Measurements from ENCODE around the gene URB2. TPM values are rescaled to one million over a fixed set of nuclear protein-coding genes. Genes with fewer than 3 reads are reported as not detected.

URB2 gene
- polyA plus RNA-seq, 1 of the 3 experiments (the other 2 are of a cell fraction) = 8.2 TPM

DNA sequence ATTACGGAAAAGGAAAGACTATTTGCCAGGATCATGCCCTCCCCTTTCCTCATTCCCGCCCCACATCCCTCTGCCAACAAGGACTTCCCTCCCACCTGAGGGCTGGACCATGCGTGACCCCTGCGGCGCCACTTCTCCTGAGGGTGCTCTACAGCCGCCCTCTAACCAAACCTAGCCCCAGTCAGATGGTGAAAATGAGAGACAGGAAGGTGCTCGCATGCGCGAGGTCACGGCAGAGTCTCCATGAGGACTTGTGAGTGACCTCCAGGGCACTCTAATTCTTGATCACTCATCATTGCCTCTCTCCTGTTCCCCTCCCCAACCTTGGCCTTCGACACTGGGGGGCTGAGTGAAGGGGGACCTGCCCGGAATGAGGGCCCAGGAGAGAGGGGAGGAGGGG lies 32.2 kb upstream of the URB2 start:
- Histone ChIP-seq H3K36me3 (replicated peaks in 1 of 2; ENCODE audit: control insufficient read depth in 1 of 2, insufficient read depth in 2 of 2, low read length in 1 of 2) (peaks cover 16 to 39% of the 10 kb centered on the region in 2 experiments), H3K79me2 (ENCODE audit: insufficient read depth) (peaks cover 32% of the 10 kb centered on the region), H4K20me1 (ENCODE audit: insufficient read depth) (0 out of 2 replicates have a peak, but pooled peaks cover 3% of the 10 kb centered on the region), H3K9me2 (no peaks in the 10 kb centered on the region), H3K27me3 (ENCODE audit: insufficient read depth) (no peaks in the 10 kb centered on the region), H3K4me3 (ENCODE audit: low read depth in 2 of 2, low read length in 1 of 2) (no peak overlapping the region), H2AFZ (ENCODE audit: low read depth) (no peak overlapping the region), H3K4me1 (ENCODE audit: control insufficient read depth in 1 of 2, insufficient read depth in 2 of 2, low read depth in 1 of 2, low read length in 1 of 2) (peaks cover 0 to 2% of the 10 kb centered on the region in 2 experiments; a peak in 2 of 4 replicates), H3K4me2 (no peak overlapping the region), H3K9ac (no peak overlapping the region), H3F3A (replicated peaks; ENCODE audit: insufficient read depth) (peaks cover 20% of the 10 kb centered on the region), H3K9me3 (no peaks in the 10 kb centered on the region), H3K27ac (ENCODE audit: low read depth in 2 of 2, low read length in 1 of 2) (no peak overlapping the region)
- WGBS (ENCODE audit: low lambda C conversion rate) = 95% methylated on average over 12 of the region's 12 CpGs
- POLR2A ChIA-PET = no interaction called here
- no peak for DNase-seq
- CTCF ChIA-PET = no interaction called here
- no peak for TF ChIP-seq ELF1 (IDR thresholded peaks at IDR 0.05)
- TF ChIP-seq, protein P1, sequence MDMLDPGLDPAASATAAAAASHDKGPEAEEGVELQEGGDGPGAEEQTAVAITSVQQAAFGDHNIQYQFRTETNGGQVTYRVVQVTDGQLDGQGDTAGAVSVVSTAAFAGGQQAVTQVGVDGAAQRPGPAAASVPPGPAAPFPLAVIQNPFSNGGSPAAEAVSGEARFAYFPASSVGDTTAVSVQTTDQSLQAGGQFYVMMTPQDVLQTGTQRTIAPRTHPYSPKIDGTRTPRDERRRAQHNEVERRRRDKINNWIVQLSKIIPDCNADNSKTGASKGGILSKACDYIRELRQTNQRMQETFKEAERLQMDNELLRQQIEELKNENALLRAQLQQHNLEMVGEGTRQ (IDR thresholded peaks at IDR 0.05; ENCODE audit: borderline replicate concordance, low read depth, low read length) = no peak
- no peak for TF ChIP-seq NRF1 (IDR thresholded peaks at IDR 0.05; ENCODE audit: low read depth, low read length)
- no peak for TF ChIP-seq CHD2 (IDR thresholded peaks at IDR 0.05; ENCODE audit: low read length, partially characterized antibody)
- no peak for TF ChIP-seq FOSL2 (IDR thresholded peaks at IDR 0.05; ENCODE audit: borderline replicate concordance, low read depth)
- TF ChIP-seq FOXJ3 (CRISPR knock-in tag; IDR thresholded peaks at IDR 0.05) = no peak
- TF ChIP-seq, protein P2, sequence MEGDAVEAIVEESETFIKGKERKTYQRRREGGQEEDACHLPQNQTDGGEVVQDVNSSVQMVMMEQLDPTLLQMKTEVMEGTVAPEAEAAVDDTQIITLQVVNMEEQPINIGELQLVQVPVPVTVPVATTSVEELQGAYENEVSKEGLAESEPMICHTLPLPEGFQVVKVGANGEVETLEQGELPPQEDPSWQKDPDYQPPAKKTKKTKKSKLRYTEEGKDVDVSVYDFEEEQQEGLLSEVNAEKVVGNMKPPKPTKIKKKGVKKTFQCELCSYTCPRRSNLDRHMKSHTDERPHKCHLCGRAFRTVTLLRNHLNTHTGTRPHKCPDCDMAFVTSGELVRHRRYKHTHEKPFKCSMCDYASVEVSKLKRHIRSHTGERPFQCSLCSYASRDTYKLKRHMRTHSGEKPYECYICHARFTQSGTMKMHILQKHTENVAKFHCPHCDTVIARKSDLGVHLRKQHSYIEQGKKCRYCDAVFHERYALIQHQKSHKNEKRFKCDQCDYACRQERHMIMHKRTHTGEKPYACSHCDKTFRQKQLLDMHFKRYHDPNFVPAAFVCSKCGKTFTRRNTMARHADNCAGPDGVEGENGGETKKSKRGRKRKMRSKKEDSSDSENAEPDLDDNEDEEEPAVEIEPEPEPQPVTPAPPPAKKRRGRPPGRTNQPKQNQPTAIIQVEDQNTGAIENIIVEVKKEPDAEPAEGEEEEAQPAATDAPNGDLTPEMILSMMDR (IDR thresholded peaks at IDR 0.05) = no peak
- TF ChIP-seq EZH2phosphoT487 (IDR thresholded peaks at IDR 0.05; ENCODE audit: borderline replicate concordance, low read depth) = no peak
- TF ChIP-seq, protein P3, sequence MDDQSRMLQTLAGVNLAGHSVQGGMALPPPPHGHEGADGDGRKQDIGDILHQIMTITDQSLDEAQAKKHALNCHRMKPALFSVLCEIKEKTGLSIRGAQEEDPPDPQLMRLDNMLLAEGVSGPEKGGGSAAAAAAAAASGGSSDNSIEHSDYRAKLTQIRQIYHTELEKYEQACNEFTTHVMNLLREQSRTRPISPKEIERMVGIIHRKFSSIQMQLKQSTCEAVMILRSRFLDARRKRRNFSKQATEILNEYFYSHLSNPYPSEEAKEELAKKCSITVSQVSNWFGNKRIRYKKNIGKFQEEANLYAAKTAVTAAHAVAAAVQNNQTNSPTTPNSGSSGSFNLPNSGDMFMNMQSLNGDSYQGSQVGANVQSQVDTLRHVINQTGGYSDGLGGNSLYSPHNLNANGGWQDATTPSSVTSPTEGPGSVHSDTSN (IDR thresholded peaks at IDR 0.05) = no peak
- TF ChIP-seq RCOR1 (IDR thresholded peaks at IDR 0.05; ENCODE audit: low read length) = no peak
- TF ChIP-seq, protein P4, sequence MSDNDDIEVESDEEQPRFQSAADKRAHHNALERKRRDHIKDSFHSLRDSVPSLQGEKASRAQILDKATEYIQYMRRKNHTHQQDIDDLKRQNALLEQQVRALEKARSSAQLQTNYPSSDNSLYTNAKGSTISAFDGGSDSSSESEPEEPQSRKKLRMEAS (IDR thresholded peaks at IDR 0.05; ENCODE audit: low read depth) = no peak
- TF ChIP-seq, protein P5, sequence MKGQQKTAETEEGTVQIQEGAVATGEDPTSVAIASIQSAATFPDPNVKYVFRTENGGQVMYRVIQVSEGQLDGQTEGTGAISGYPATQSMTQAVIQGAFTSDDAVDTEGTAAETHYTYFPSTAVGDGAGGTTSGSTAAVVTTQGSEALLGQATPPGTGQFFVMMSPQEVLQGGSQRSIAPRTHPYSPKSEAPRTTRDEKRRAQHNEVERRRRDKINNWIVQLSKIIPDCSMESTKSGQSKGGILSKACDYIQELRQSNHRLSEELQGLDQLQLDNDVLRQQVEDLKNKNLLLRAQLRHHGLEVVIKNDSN (IDR thresholded peaks at IDR 0.05; ENCODE audit: borderline replicate concordance, low read depth) = no peak
- no peak for TF ChIP-seq RFX5 (IDR thresholded peaks at IDR 0.05; ENCODE audit: low read length)
- TF ChIP-seq SIN3A (IDR thresholded peaks at IDR 0.05; ENCODE audit: borderline replicate concordance, low read depth, low read length) = no peak
- no peak for TF ChIP-seq POLR2AphosphoS5 (IDR thresholded peaks at IDR 0.05; ENCODE audit: low read depth, low read length)
- TF ChIP-seq, protein P6, sequence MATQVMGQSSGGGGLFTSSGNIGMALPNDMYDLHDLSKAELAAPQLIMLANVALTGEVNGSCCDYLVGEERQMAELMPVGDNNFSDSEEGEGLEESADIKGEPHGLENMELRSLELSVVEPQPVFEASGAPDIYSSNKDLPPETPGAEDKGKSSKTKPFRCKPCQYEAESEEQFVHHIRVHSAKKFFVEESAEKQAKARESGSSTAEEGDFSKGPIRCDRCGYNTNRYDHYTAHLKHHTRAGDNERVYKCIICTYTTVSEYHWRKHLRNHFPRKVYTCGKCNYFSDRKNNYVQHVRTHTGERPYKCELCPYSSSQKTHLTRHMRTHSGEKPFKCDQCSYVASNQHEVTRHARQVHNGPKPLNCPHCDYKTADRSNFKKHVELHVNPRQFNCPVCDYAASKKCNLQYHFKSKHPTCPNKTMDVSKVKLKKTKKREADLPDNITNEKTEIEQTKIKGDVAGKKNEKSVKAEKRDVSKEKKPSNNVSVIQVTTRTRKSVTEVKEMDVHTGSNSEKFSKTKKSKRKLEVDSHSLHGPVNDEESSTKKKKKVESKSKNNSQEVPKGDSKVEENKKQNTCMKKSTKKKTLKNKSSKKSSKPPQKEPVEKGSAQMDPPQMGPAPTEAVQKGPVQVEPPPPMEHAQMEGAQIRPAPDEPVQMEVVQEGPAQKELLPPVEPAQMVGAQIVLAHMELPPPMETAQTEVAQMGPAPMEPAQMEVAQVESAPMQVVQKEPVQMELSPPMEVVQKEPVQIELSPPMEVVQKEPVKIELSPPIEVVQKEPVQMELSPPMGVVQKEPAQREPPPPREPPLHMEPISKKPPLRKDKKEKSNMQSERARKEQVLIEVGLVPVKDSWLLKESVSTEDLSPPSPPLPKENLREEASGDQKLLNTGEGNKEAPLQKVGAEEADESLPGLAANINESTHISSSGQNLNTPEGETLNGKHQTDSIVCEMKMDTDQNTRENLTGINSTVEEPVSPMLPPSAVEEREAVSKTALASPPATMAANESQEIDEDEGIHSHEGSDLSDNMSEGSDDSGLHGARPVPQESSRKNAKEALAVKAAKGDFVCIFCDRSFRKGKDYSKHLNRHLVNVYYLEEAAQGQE (IDR thresholded peaks at IDR 0.05; ENCODE audit: low read depth, low read length) = no peak
- no peak for TF ChIP-seq TAF1 (IDR thresholded peaks at IDR 0.05; ENCODE audit: borderline replicate concordance, low read depth, low read length)
- TF ChIP-seq YY1 (IDR thresholded peaks at IDR 0.05; ENCODE audit: low read depth) = no peak
- no peak for TF ChIP-seq FOXM1 (IDR thresholded peaks at IDR 0.05; ENCODE audit: low read depth)
- no peak for TF ChIP-seq GATA2 (CRISPR knock-in tag; IDR thresholded peaks at IDR 0.05)

All from SK-N-SH (cell line).